Measurements from ENCODE around the gene C12orf75.

C12orf75 gene

GRCh38 chr12:105287408-105287807 lies 43.1 kb upstream of the C12orf75 start:
- no peak overlapping the region for H3K27ac ChIP-seq
- H3K4me1 ChIP-seq = no peaks in the 10 kb centered on the region
- no peak overlapping the region for H3K4me2 ChIP-seq (ENCODE audit: low read length)
- H2AFZ ChIP-seq = no peak overlapping the region
- no peaks in the 10 kb centered on the region for H3K79me2 ChIP-seq
- H3K27me3 ChIP-seq (ENCODE audit: control insufficient read depth, insufficient read depth, low read length) = no peaks in the 10 kb centered on the region
- H3K9ac ChIP-seq = no peak overlapping the region
- H3K9me3 ChIP-seq (ENCODE audit: control insufficient read depth, low read length) = no peaks in the 10 kb centered on the region
- no peaks in the 10 kb centered on the region for H3K36me3 ChIP-seq (ENCODE audit: control insufficient read depth, insufficient read depth, low read length)
- TF ChIP-seq CTCF (IDR thresholded peaks at IDR 0.05) = no peak
- no peak overlapping the region for H3K4me3 ChIP-seq (ENCODE audit: low read depth, low read length)

- Histone ChIP-seq H3K4me3 (ENCODE audit: low read depth, low read length) (no peak overlapping the region), H3K9ac (no peak overlapping the region), H3K79me2 (no peaks in the 10 kb centered on the region), H3K4me1 (no peaks in the 10 kb centered on the region), H3K36me3 (ENCODE audit: control insufficient read depth, insufficient read depth, low read length) (no peaks in the 10 kb centered on the region), H2AFZ (no peak overlapping the region), H3K4me2 (ENCODE audit: low read length) (no peak overlapping the region), H3K27ac (no peak overlapping the region), H3K9me3 (ENCODE audit: control insufficient read depth, low read length) (no peaks in the 10 kb centered on the region), H3K27me3 (ENCODE audit: control insufficient read depth, insufficient read depth, low read length) (no peaks in the 10 kb centered on the region)
- no peak for TF ChIP-seq CTCF (IDR thresholded peaks at IDR 0.05)
These were observed 42.0 kb upstream of the C12orf75 start for GRCh38 chr12:105288311-105288996.

- H3K9ac ChIP-seq = no peak overlapping the region
- H3K27me3 ChIP-seq (ENCODE audit: control insufficient read depth, insufficient read depth, low read length) = no peaks in the 10 kb centered on the region
- no peak overlapping the region for H2AFZ ChIP-seq
- H3K79me2 ChIP-seq = no peaks in the 10 kb centered on the region
- H3K4me3 ChIP-seq (ENCODE audit: low read depth, low read length) = no peak overlapping the region
- no peaks in the 10 kb centered on the region for H3K36me3 ChIP-seq (ENCODE audit: control insufficient read depth, insufficient read depth, low read length)
- no peak for TF ChIP-seq CTCF (IDR thresholded peaks at IDR 0.05)
- no peaks in the 10 kb centered on the region for H3K9me3 ChIP-seq (ENCODE audit: control insufficient read depth, low read length)
- no peak overlapping the region for H3K4me2 ChIP-seq (ENCODE audit: low read length)
- no peak overlapping the region for H3K27ac ChIP-seq
- no peaks in the 10 kb centered on the region for H3K4me1 ChIP-seq
These were observed 41.2 kb upstream of the C12orf75 start for GRCh38 chr12:105289114-105289904.

- no peak for TF ChIP-seq CTCF (IDR thresholded peaks at IDR 0.05)
- H3K36me3 ChIP-seq (ENCODE audit: control insufficient read depth, insufficient read depth, low read length) = no peaks in the 10 kb centered on the region
- no peak overlapping the region for H2AFZ ChIP-seq
- no peak overlapping the region for H3K9ac ChIP-seq
- H3K9me3 ChIP-seq (ENCODE audit: control insufficient read depth, low read length) = no peaks in the 10 kb centered on the region
- H3K4me3 ChIP-seq (ENCODE audit: low read depth, low read length) = no peak overlapping the region
- H3K79me2 ChIP-seq = no peaks in the 10 kb centered on the region
- H3K27ac ChIP-seq = no peak overlapping the region
- H3K27me3 ChIP-seq (ENCODE audit: control insufficient read depth, insufficient read depth, low read length) = no peaks in the 10 kb centered on the region
- no peaks in the 10 kb centered on the region for H3K4me1 ChIP-seq
- no peak overlapping the region for H3K4me2 ChIP-seq (ENCODE audit: low read length)
These were observed 39.0 kb upstream of the C12orf75 start for GRCh38 chr12:105291531-105291930.
